ENCODE data around the gene STMN3.

DNA sequence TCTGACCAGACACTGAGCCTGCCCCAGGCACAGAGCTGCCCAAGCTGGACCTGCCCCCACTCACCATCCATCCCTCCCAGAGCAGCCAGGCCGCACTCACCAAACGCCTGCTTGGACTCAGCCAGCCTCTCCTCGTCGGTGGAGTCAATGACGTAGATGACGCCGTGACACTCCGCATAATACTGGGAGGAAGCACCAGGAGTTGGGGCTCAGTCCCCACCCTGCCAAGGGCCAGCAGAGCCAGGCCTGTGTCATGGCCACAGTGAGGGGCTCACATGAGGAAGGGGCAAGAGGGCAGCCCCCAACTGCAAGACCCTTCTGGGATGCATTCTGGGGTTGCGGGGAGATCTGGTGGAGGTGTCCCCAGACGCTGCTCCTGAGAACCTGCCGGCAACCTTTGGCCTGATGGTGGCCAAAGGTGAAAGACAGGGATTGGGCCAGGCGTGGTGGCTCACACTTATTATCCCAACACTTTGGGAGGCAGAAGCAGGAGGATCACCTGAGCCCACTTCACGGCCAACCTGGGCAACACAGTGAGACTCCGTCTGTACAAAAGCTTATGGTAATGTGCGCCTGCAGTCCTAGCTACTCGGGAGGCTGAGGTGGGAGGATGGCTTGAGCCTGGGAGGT lies 48.9 kb upstream of the STMN3 start:
- no peak for TF ChIP-seq BHLHE40 (IDR thresholded peaks at IDR 0.05; ENCODE audit: borderline replicate concordance)
- TF ChIP-seq ARNT (IDR thresholded peaks at IDR 0.05) = no peak
- no peak for TF ChIP-seq FOXA1 (IDR thresholded peaks at IDR 0.05)
- TF ChIP-seq SUZ12 (IDR thresholded peaks at IDR 0.05) = no peak
- TF ChIP-seq, protein P1, sequence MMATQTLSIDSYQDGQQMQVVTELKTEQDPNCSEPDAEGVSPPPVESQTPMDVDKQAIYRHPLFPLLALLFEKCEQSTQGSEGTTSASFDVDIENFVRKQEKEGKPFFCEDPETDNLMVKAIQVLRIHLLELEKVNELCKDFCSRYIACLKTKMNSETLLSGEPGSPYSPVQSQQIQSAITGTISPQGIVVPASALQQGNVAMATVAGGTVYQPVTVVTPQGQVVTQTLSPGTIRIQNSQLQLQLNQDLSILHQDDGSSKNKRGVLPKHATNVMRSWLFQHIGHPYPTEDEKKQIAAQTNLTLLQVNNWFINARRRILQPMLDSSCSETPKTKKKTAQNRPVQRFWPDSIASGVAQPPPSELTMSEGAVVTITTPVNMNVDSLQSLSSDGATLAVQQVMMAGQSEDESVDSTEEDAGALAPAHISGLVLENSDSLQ (IDR thresholded peaks at IDR 0.05) = no peak
- no peak for TF ChIP-seq FOXM1 (IDR thresholded peaks at IDR 0.05; ENCODE audit: borderline replicate concordance)
- TF ChIP-seq ZNF384 (IDR thresholded peaks at IDR 0.05) = no peak
- no peak for TF ChIP-seq CTBP1 (IDR thresholded peaks at IDR 0.05; ENCODE audit: borderline replicate concordance)
- TF ChIP-seq FOXK2 (IDR thresholded peaks at IDR 0.05) = no peak
- TF ChIP-seq L3MBTL2 (conservative IDR thresholded peaks at IDR 0.05) = no peak
- no peak for TF ChIP-seq NFRKB (IDR thresholded peaks at IDR 0.05)
- TF ChIP-seq SP1 (IDR thresholded peaks at IDR 0.05) = no peak
- TF ChIP-seq ELF4 (IDR thresholded peaks at IDR 0.05) = no peak
